ENCODE data around the gene LY6G6D.
"Not testable (repeated sequence)": the region's sequence is repeated elsewhere in the genome, so short reads cannot be mapped to it uniquely, and the experiment has no call there.

Gene LY6G6D

DNA sequence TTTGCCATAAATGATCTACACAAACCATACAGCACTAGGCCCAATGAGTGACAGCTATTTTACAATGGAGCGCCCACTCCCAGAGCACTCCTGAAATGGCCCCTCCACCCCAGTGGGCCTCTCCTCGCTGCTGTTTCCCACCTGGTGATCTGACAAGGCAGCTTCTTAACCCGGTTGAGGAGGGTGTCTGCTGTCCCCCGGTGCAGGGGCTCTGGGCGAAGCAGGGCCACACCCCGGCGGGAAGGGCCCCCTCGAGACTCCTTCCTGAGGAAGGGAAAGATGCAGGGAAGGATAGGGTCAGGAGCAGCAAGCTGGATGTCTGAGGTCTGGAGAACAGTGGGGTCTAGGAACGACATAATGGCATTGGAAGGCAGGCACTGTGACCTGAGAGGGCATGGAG lies 22.3 kb upstream of the LY6G6D start:
- DNase-seq = no peak

DNA sequence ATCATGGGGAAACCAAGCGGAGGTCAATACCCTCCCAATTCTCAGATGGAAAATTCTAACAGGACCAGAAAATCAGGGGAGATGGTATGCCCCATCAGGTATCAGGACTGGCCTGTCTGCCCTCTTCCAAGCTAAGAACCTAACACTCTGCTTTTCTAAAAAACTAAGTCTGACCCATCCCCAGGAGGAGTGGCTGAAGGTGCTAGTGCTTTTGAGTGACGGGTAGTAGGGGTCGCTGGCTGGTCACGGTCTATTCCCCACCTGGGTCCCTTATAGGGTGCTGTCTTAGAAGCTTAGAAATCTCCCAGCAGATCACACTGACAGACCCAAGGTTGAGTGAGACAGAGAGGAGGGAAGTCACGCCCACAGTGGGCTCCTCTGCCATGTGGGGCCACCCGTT lies 21.6 kb upstream of the LY6G6D start:
- no peak for DNase-seq

DNA sequence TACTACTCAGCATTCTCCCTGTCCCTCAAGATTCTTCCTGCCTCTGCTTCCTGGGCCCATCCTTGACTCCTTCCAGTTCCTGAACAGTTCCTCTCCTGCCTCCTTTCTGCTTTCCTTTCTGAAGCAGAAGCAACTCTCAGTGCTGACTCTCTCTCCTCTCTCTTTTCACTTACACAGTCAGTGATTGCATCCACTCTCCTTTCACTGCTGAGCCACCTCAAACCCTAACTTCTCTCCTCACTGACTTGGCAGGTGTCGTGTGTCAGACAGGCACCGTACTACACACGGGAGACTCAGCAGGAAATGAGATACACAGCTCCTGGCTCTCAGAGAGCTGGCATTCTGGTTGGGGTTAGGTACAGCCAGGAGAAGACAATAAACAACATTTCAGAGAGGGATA lies 17.6 kb upstream of the LY6G6D start:
- no peak for DNase-seq

DNA sequence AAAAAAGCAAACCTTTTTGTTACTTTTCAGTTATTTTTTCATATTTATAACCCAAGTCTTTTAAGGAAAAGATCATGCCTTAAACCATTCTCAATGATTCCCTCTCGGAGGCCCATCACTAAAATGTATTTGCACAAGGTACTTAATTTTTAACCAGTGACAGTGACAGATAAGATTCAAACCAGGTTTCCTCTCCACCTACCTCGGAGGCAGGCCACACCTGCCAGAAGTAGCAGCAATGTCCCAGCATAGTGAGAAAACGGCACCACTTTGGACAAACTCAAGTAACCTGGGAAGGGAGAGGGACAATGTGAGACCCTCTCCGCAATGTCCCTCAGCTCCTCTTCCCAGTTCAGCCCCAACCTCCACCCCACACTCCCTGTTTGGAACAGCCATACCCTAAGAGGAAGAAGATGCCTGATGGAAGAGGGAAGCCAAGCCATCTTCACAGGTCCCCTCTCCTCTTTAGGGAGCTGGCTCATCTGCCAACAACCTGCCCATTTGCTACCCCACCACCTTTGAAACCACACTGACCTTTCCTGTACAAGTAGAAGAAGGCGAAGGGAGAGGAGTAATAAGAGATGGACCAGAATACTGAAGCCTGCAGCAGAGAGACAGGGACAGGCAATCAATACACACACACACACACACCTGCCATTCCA lies 14.3 kb upstream of the LY6G6D start:
- no peak for DNase-seq

DNA sequence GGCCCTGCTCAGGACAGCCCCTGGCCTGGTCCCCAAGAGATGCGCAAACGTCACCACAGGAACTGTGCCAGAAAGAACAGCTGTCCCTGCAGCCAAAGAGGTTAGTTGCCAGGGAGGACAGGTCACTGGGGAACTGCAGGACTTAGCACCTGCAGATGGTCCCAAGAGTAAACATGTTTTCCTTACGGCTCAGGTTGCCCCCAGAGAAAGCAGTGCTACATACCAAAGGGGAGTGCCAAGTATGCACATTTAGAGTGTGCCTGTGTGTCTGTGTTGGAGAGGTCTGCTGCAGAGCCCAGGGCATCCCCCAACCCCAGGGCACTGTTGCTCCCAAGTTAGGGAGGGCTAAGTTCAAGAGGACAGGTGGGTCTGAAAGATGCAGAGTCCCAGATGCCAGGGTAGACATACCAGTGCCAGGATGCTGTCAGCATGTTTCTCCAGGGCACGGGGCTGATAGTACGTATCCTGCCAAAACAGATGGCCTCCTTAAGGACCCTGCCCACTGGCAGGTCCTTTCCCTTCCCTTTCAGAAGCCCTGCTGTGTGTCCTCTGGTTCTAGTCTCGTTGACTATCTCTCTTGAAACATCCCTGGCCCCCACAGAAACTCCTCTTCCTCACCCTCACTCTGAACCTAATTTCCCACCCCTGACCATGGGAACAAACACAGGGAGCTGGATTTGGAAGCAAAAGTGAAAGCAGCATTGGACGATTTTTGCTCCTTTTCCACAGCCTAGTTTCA lies 13.3 kb upstream of the LY6G6D start:
- no peak for DNase-seq

DNA sequence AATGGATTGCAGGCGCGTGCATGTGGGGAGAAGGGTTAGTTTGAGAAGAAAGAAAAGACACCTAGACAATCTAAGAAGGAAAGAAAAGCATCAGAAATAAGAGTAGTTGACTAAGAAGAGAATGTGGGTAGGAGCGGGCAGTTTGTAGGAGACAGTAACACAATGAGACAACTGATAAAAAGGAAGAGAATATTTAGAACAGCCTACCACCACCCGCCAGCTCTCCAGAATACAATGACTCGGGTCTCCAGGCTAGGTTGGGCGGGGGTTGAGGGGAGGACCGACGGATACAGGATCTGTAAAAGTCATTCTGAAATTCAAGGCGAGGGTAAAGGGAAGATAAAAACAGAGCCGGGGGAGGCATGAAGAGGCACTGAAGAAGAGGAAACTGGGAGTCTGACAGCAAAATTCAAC lies 12.7 kb upstream of the LY6G6D start:
- peak; percentile 59 for DNase-seq

DNA sequence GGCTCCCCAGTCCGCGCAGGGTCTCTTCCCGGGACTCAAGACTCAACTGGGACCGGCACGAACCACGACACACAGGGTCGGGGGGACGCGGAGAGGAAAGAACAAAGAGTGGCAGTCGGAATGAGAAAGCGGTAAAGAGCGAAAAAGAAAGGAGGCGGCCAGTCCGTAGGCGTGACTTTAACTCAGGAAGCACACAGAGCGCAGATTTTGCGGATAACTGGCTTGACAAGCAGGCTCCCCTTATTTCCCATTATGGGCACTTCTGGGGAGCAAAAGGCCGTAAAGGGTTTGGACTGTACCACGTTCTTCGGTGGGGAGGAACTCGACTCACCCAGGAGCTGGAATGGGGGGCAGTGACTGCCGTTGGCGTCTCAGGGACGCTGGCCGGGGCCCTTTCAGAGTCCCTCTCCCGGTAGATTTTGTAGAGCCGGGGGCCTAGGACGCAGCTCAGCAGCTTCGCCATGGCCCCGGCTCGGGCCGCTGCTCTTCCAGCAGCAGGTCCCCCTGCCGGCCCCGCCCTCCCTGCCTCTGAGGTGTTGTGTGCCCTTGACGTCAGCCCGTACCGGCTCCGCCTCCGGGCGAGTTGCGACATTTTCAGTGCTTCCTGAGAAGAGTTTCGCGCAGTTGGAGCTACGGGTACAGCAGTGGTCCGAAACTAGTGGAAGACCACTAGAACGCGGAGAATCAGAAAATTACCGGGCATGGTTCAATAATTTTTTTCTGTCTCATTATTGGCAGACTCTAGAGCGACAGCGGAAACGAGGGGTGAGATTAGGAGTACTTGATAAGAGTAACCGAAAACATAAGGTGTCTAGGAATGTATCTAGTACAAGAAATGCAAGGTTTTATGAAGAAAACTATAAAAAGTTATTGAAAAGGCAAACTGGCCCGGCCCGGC lies 12.1 kb upstream of the LY6G6D start, which contains the start of gene ABHD16A:
ABHD16A (minus strand) TSS at position 506 of the 898 bp plus-strand sequence; CDS start at position 463, 43 bp downstream.
- DNase-seq = peak; percentile 99

DNA sequence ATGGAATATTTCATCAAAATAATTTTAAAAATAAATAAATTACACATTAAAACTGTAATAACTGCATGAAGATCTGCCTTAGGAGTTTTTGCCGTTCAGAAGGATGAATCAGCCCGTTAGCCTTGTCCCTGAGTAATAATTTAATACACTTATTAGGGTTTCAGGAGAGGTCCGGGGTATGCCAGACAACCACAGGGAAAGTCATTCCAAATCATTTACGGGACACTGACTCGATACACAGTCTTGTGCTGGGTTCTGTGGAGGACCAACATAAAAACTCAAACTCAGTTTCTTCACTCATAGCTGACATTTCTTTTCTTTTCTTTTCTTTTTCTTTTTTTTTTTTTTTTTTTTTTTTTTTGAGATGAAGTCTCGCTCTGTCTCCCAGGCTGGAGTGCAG lies 9.2 kb upstream of the LY6G6D start:
- no peak for DNase-seq

DNA sequence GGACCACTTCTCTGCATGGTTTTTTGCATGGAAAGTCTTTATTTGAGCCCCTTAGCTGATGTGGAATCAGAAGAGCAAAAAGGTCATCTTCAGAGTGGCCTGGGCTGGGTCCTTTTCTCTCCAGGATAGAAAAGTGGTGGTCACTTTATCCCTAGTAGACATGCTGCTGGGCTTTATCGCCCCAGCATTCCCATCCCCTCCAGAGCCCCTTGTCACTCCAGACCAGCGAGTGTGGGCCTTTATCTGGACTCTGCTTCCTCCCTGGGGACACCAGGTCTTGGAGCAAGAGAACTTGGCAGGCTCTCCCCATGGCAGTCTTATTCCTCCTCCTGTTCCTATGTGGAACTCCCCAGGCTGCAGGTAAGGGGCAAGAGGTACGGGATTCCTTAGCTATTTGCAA lies 8.5 kb upstream of the LY6G6D start, which contains the start of gene LY6G6F:
LY6G6F (plus strand) TSS at position 268 of the 400 bp plus-strand sequence; CDS start at position 309, 41 bp downstream.
- no peak for DNase-seq

DNA sequence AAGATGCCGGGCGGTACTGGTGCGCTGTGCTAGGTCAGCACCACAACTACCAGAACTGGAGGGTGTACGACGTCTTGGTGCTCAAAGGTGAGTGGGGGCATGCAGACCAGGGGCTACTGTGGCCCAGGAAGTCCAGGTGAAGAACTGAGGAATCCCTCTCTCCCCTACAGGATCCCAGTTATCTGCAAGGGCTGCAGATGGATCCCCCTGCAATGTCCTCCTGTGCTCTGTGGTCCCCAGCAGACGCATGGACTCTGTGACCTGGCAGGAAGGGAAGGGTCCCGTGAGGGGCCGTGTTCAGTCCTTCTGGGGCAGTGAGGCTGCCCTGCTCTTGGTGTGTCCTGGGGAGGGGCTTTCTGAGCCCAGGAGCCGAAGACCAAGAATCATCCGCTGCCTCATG lies 7.4 kb upstream of the LY6G6D start:
- no peak for DNase-seq

DNA sequence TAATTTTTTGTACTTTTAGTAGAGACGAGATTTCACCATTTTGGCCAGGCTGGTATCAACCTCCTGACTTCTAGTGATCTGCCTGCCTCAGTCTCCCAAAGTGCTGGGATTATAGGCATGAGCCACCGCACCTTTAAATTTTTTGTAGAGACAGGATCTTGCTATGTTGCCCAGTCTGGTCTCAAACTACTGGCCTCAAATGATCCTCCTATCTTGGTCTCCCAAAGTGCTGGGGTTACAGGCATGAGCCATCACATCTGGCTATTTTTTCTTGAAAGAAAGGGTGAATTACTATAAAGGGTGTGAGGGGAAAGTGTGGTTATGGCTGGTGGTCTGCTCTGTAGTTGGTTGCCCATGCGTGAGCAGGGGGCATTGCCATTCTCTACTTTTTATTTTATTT lies 6.9 kb upstream of the LY6G6D start:
- no peak for DNase-seq

DNA sequence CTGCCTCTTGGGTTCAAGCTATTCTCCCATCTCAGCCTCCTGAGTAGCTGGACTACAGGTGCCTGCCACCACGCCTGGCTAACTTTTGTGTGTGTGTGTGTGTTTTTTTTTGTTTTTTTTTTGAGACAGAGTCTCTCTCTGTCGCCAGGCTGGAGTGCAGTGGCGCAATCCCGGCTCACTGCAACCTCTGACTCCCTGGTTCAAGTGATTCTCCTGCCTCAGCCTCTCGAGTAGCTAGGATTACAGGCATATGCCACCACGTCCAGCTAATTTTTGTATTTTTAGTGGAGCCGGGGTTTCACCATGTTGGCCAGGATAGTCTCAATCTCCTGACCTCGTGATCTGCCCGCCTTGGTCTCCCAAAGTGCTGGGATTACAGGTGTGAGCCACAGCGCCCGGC lies 6.0 kb upstream of the LY6G6D start:
- not testable (repeated sequence) for DNase-seq

DNA sequence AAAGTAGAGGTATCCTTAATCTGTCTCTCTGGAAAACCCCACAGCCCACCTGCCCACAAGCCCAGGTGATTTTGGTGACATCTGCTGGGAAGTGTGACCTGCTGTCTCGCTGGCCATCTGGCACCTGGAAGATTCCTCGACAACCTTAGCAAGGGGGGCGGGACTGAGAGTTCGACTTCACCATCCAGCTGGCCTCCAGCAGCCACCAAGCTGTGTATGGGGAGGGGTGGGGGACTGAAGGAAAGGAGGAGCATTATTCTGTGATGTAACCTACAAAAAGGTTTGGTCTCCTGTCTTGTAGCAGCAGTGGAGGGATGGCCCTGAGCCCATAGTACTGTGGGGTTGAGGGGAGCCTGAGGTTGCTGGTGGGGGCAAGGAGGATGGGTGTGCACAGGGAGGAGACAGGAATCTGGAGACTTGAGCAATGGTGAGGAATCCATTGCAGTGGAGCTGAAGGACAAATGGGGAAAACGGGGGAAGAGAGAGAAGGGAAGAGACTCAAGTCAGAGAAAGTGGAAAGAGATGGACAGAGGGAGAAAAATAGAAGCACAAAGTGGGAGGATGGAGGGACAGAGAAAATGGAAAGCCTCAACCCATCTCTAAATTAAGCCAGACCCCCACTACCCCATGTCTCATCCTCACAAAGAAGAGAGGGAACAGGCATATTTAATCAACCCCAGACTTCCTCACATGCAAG lies 4.5 kb upstream of the LY6G6D start:
- DNase-seq = no peak

DNA sequence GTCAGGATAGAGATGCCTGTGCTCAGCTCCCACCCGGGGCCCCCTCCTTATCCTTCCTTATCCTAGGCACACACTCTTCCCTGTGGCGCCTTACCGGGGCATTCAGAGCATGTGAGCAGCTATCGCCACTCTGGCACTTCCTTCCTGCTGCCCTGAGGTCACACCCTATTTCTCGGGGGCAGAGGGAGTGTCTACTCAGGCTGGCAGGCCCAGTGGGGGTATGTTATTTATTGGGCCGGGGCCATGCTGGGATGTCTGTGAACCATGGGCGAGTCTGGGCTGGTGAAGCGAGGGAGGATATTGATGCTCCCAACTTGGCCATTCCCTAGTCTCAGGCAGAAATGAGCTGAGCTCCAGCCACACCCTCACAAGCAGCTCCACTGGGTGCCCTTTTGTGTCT lies 3.9 kb upstream of the LY6G6D start:
- DNase-seq = no peak

DNA sequence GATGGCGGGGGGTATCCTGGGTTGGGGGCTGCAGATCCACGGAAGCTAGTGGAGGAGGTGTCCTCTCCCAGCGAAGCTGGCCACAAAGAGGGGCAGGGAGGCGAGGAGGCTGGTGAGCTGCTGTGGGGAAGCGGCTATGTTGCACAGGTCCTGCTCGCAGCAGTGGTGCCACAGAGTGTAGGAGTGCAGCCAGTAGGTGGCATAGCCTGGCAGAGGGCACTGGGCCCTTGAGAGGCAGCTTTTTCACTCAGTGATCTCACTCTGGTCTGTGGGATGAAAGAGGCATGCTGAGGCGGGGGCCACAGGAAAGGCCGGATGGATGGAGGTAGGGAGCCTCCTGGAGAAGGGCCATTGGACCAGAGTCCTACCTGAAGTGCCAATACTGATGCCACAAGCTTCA lies 2.9 kb upstream of the LY6G6D start:
- DNase-seq = no peak

DNA sequence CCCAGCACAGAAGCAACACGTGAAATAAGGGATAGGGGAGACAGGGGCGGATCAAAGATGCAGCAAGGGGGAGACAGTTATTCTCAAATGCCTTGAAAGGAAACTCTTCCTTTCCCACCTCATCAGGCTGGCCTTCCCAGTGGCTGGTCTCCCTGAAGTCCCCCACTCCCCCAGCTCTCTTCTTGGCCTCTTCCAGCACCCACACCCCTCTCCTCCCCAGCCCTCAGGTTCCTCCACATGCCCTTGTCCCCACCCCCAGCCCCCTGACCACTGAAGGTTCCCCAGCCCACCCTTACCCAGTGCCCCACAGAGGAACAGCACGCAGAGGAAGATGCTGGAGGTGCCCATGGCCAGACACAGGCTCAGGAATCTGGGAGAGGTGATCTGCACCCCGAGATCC lies 1.7 kb upstream of the LY6G6D start:
- DNase-seq = no peak

DNA sequence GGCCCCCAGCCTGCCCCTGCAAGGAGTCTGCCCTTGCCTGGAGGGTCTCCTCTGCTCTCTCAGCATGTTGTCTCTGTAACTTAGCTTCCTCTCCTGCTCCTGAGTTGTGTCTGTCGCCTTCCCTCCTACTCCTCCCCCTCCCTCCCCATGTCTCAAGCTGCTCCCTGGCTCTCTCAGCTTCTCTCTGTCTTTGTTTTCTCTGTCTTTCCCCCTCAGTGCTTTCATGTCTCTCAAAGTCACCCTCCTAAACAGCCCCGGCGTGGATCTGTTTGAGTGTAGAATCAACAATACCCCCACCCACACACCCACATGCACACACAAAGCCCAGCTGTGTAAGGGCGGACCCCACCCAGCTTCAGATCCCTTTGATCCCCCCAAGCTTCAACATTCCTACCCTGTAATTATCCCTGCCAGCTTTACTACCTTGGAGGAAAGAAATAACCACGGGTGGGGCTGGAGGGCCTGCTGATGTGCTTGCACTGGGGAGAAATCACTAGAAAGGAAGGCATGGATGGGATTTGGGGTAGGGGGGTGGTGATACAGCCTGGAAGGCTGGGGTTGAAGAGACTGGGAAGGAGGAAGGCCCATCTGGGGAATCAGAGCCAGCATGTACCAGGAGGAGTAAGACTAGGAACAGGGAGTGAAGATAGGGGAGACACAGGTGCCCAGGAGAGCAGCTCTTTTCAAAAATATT lies 1.0 kb upstream of the LY6G6D start:
- no peak for DNase-seq

DNA sequence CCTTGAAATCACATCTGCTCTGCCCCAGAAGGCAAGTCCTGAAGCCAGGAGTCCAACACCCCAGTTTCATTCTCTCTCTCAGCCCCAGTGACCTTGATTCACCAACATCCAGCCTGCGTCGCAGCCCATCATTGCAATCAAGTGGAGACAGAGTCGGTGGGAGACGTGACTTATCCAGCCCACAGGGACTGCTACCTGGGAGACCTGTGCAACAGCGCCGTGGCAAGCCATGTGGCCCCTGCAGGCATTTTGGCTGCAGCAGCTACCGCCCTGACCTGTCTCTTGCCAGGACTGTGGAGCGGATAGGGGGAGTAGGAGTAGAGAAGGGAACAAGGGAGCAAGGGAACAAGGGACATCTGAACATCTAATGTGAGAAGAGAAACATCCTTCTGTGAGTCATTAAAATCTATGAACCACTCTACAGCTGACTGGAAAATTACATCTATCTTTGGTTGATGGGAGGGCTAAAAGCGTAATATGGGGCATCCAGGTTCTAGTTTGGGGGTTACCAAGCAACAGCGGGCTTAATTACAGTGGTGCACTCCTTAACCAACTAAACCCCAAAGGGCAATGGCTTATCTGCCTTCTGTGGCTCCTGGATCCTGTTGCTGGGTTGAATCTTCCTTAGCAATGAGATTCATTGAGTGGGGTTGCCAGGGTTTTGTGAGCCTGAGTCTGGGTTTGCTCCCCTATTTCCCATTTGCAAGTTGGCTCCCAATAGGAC lies 2.5 kb downstream of the LY6G6D start:
- no peak for DNase-seq

DNA sequence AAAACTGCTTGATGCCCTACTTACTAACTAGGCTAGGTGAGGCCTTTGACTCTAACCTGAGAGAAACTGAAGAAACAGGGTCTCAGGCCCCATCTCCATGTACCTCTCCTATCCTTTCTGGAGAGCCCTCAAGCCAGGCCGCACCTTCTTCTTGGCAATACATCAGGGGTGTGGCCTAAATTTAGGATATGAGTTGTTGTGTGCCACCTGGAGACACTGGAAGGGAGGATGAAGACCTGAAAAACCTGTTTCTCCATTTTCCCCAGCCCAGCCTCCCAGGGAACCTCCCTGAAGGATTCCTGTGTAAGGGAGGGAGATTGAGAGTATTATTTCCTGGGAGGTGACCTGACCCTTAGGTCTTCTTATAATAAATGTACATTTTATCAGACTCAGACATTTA lies 3.1 kb downstream of the LY6G6D start:
- DNase-seq = no peak

DNA sequence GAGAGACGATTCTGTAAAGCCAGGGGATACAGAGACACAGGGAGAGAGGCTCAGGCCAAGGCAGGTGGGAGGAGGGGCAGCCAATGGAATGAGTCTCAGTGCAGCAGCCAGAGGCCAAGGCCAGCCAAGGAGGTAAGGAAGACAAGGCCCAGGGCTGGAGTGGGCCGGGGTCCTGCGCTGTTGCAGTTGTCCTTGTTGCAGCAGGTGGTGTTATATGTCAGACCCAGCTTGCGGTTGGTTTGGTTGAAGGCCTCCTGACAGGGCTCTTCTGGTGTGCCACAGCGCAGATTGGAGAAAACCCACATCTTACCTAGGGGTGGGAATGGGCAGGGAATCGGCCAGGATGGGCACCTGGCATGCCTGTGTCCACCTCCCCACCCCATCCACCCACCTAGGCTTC lies 3.9 kb downstream of the LY6G6D start:
- DNase-seq = no peak

DNA sequence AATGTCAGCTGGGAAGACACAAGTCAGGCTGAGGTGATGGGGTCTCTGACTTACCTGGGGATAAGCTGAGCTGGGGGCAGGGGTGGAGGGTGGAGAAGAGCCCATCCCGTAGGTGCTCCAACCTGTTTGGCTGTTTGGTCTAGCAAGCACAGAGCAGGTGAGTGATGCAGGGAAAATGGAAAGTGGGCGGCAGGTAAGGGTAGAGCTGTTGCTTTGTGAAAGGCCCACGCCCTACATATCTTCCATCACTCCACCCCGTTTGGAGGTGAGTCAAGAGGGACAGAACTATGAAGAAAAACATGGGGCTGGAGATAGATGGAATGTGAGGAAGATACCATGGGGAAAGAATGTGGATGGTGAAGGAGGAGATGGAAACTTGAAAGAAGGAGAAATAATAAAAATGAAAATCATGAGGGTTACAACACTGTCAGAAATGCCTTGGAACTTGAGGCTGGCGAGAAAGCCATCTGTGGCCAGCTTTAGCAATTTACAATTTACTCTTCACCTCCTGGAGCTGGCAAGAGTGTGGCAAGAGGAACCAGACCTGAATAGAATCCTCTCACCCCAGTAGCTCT lies 5.1 kb downstream of the LY6G6D start:
- DNase-seq = no peak
